ENCODE data around the gene CNOT10.
"Not testable (repeated sequence)": the region's sequence is repeated elsewhere in the genome, so short reads cannot be mapped to it uniquely, and the experiment has no call there.

CNOT10 gene

GRCh38 chr3:32758375-32758753 lies 73.4 kb downstream of the CNOT10 start:
- Mint-ChIP-seq H3K27ac (no peak overlapping the region), H3K9me3 (no peaks in the 10 kb centered on the region), H3K4me3 (no peak overlapping the region), H3K4me1 (ENCODE audit: low read depth) (peaks cover 4% of the 10 kb centered on the region), H3K36me3 (ENCODE audit: low read depth) (peaks cover 21% of the 10 kb centered on the region), H3K27me3 (no peaks in the 10 kb centered on the region)

- H3K27ac Mint-ChIP-seq: no peak overlapping the region
Observed at GRCh38 chr3:32759342-32759741, 74.4 kb downstream of the CNOT10 start.

DNA sequence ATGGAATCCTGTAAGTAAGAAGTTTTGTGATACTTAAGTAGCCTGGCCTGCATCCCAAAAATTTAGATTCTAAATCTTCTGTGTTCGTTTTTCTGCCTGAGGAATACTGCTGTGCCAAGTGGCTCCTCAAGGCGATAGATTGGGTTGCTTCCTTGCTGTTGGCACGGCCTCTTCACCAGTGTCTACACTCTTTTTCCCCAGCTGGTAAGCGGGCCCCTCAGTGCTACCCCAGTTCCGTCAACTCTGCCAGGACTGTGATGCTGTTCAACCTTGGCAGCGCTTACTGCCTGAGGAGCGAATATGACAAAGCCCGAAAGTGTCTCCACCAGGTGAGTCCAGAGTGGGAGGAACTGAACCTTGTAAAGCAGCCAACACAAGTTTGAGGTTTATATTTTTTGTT lies 79.5 kb downstream of the CNOT10 start:
- no peak overlapping the region for H3K4me3 Mint-ChIP-seq
- no peak overlapping the region for H3K27ac Mint-ChIP-seq
- H3K27me3 Mint-ChIP-seq: no peaks in the 10 kb centered on the region
- peaks cover 35% of the 10 kb centered on the region for H3K36me3 Mint-ChIP-seq (ENCODE audit: low read depth)
- no peaks in the 10 kb centered on the region for H3K4me1 Mint-ChIP-seq (ENCODE audit: low read depth)
- no peaks in the 10 kb centered on the region for H3K9me3 Mint-ChIP-seq

More at GRCh38 chr3:32759342-32759741, 74.4 kb downstream of the CNOT10 start:
- Mint-ChIP-seq H3K36me3 (ENCODE audit: low read depth) (peaks cover 19% of the 10 kb centered on the region), H3K9me3 (no peaks in the 10 kb centered on the region), H3K27me3 (no peaks in the 10 kb centered on the region), H3K4me1 (ENCODE audit: low read depth) (peaks cover 4% of the 10 kb centered on the region), H3K4me3 (no peak overlapping the region)

DNA sequence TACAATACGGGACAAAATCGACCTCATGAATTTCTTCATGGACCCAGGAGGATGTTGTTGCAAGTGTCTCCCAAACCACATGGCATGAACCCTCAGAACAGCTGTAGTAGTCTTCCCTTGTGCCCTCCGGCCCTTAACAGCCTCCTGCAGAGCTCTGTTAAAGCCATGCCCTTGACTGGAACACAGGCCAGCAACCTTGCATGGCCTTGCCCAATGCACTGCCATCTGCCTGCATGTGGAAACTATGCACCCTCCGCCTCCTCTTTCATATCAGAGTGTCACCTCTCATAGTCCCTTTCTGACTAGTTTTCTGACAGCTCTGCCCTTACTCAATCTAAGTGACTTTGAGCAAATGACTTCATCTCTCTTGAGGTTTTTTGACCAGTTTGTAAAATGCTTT lies 93.4 kb downstream of the CNOT10 start:
- no peak overlapping the region for H3K4me3 Mint-ChIP-seq
- H3K27ac Mint-ChIP-seq: no peak overlapping the region
- H3K36me3 Mint-ChIP-seq (ENCODE audit: low read depth): peaks cover 13% of the 10 kb centered on the region
- no peaks in the 10 kb centered on the region for H3K9me3 Mint-ChIP-seq
- H3K27me3 Mint-ChIP-seq: peaks cover 14% of the 10 kb centered on the region
- peaks cover 8% of the 10 kb centered on the region for H3K4me1 Mint-ChIP-seq (ENCODE audit: low read depth)

DNA sequence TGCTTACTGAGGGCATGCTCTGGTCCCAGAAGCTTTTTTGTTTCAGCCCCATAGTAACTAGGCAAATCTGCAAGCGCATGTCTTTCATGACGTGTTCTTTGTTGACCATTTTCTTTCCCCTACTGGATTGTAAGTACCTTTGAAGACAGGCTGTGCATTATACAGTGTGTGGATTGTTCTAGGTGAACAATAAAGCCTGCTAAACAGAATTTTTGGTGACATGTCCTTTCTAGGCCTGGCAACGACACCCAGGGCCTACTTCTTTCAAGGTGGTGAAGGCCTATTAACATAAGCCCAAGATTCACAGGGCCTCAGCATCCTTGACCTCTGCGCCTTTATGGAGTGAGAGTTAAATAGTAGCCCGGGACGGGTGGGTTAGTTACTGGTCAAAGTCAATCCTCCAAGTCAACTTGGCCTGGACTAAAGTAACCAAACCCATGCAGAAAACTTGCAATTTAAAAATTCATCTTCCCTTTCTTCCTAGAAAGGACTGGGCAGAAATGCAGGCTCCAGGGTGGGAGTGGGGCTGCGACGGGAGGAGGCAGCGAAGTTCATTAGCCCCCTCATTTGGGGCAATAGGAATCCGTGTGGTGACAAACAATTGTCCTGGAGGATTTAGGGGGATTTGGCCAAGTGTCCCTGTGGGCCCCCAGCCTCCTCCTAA lies 95.2 kb downstream of the CNOT10 start:
- H3K4me1 Mint-ChIP-seq (ENCODE audit: low read depth): peaks cover 8% of the 10 kb centered on the region
- peaks cover 14% of the 10 kb centered on the region for H3K27me3 Mint-ChIP-seq
- no peak overlapping the region for H3K4me3 Mint-ChIP-seq
- H3K36me3 Mint-ChIP-seq (ENCODE audit: low read depth): peaks cover 7% of the 10 kb centered on the region
- no peaks in the 10 kb centered on the region for H3K9me3 Mint-ChIP-seq
- H3K27ac Mint-ChIP-seq: no peak overlapping the region

DNA sequence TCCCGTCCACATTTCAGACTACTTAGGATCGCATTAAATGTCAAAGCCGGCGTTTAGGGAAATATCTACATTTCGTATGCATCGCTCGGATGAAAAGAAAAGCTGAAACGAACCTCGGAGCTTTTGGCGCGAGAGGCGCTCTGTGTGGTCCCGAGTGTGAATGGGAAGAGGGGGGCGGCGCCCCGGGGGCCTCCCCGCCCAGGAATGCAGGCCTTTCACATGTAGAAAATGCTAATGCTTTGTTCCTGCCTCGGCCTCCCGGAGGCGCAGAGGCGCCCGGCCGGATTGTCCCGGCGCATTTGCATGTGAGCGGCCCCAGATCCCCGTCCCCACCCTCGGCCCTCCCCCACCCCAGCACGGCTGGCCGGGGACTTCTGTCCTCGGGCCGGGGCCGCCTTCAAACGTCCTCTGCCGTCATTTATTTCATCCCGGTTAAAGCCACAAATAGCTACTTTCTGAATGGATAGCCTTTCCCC lies 95.8 kb downstream of the CNOT10 start:
- Mint-ChIP-seq H3K4me3 (peak overlapping the region; percentile 92), H3K36me3 (ENCODE audit: low read depth) (peaks cover 3% of the 10 kb centered on the region), H3K27ac (peak overlapping the region; percentile 40), H3K27me3 (peaks cover 14% of the 10 kb centered on the region), H3K9me3 (no peaks in the 10 kb centered on the region), H3K4me1 (ENCODE audit: low read depth) (peaks cover 8% of the 10 kb centered on the region)

GRCh38 chr3:32781211-32781968 lies 96.4 kb downstream of the CNOT10 start:
- Mint-ChIP-seq H3K9me3 (no peaks in the 10 kb centered on the region), H3K27me3 (peaks cover 14% of the 10 kb centered on the region), H3K4me3 (peak overlapping the region; percentile 92), H3K27ac (peak overlapping the region; percentile 40), H3K36me3 (ENCODE audit: low read depth) (no peaks in the 10 kb centered on the region), H3K4me1 (ENCODE audit: low read depth) (peaks cover 8% of the 10 kb centered on the region)

DNA sequence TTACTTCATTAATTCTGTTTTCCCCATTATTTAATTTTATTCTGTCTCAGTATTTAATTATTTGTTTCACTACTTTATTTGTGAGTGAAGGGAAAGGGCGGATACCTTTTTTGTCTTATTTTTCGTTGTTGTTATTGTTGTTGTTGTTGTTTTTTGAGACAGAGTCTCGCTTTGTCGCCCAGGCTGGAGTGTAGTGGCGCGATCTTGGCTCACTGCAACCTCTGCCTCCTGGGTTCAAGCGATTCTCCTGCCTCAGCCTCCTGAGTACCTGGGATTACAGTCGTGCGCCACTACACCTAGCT lies 96.9 kb downstream of the CNOT10 start:
- not testable (repeated sequence) for H3K27ac Mint-ChIP-seq; H3K9me3 Mint-ChIP-seq; H3K36me3 Mint-ChIP-seq (ENCODE audit: low read depth); H3K4me1 Mint-ChIP-seq (ENCODE audit: low read depth)
- peaks cover 14% of the 10 kb centered on the region for H3K27me3 Mint-ChIP-seq
- H3K4me3 Mint-ChIP-seq: peak overlapping the region; percentile 64

DNA sequence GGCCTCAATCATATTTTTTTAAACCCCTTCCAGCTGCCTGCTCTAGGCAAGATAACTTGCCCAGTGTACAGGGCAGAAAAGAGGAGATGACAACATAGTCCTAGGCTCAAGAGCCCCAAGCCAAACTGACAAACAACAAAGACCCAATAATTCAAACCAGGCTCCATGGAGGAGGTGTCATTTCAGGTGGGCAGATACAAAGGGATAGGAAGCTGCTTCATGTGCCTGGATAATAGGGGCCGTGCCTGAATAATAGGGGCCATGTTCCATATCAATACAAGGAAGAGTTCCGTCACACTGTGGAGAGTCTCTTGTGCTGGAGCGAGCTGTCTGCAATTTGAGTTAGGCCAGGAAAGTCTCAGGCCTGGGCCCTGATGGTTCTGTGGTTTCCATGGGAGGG lies 97.4 kb downstream of the CNOT10 start:
- Mint-ChIP-seq H3K27me3 (peaks cover 14% of the 10 kb centered on the region), H3K36me3 (ENCODE audit: low read depth) (no peaks in the 10 kb centered on the region), H3K27ac (no peak overlapping the region), H3K9me3 (no peaks in the 10 kb centered on the region), H3K4me3 (peak overlapping the region; percentile 64), H3K4me1 (ENCODE audit: low read depth) (peaks cover 8% of the 10 kb centered on the region)

DNA sequence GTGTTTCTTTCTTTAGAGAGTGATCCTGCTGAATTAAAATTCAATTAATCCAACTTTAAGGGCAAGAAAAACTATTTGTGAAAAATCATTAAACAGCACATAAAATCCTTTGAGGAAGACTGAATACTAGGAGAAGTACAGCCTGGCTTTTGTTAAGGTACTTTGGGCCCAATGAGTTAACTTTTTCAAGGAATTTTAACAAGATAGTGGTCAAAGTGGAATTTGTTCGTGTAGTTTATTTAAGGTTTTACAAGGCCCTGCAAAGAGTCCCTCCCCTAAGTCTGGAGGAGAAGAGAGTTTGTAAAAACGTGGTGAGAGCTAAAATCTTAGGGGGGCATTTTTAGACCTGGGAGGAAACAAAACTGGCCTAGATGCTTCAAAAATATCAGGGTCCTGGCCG lies 106.8 kb downstream of the CNOT10 start:
- Mint-ChIP-seq H3K4me1 (ENCODE audit: low read depth) (no peaks in the 10 kb centered on the region), H3K9me3 (no peaks in the 10 kb centered on the region), H3K36me3 (ENCODE audit: low read depth) (no peaks in the 10 kb centered on the region), H3K27me3 (peaks cover 4% of the 10 kb centered on the region), H3K4me3 (no peak overlapping the region), H3K27ac (no peak overlapping the region)

GRCh38 chr3:32794487-32795308 lies 109.7 kb downstream of the CNOT10 start:
- Mint-ChIP-seq H3K27me3 (peaks cover 4% of the 10 kb centered on the region), H3K27ac (no peak overlapping the region), H3K36me3 (ENCODE audit: low read depth) (no peaks in the 10 kb centered on the region), H3K9me3 (no peaks in the 10 kb centered on the region), H3K4me3 (no peak overlapping the region), H3K4me1 (ENCODE audit: low read depth) (no peaks in the 10 kb centered on the region)

DNA sequence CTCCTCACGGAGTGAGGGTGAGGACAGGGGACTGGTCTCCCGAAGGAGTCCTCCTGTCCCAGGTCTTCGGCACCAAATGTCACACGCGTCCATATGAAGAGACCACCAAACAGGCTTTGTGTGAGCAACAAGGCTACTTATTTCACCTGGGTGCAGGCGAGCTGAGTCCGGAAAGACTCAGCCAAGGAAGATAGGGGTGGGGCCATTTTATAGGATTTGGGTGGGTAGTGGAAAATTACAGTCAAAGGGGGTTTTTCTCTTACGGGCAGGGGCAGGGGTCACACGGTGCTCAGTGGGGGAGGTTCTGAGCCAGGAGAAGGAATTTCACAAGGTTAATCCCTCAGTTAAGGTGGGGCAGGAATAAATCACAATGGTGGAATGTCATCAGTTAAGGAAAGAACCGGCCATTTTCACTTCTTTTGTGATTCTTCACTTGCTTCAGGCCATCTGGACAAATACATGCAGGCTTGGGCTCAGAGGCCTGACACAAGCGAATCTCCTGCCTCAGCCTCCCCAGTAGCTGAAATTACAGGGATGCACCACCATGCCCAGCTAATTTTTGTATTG lies 111.5 kb downstream of the CNOT10 start:
- not testable (repeated sequence) for H3K9me3 Mint-ChIP-seq; H3K27ac Mint-ChIP-seq; H3K27me3 Mint-ChIP-seq; H3K36me3 Mint-ChIP-seq (ENCODE audit: low read depth); H3K4me1 Mint-ChIP-seq (ENCODE audit: low read depth); H3K4me3 Mint-ChIP-seq

- no peak overlapping the region for H3K27ac Mint-ChIP-seq
- peaks cover 4% of the 10 kb centered on the region for H3K27me3 Mint-ChIP-seq
- H3K9me3 Mint-ChIP-seq: no peaks in the 10 kb centered on the region
- H3K4me3 Mint-ChIP-seq: no peak overlapping the region
- no peaks in the 10 kb centered on the region for H3K4me1 Mint-ChIP-seq (ENCODE audit: low read depth)
- no peaks in the 10 kb centered on the region for H3K36me3 Mint-ChIP-seq (ENCODE audit: low read depth)
Observed at GRCh38 chr3:32797776-32798175, 112.8 kb downstream of the CNOT10 start.

- H3K4me3 Mint-ChIP-seq; H3K36me3 Mint-ChIP-seq (ENCODE audit: low read depth); H3K27me3 Mint-ChIP-seq: not testable (repeated sequence)
Observed at GRCh38 chr3:32801440-32801839, 116.5 kb downstream of the CNOT10 start.

GRCh38 chr3:32813180-32813579 lies 128.2 kb downstream of the CNOT10 start:
- no peaks in the 10 kb centered on the region for H3K9me3 Mint-ChIP-seq

More at GRCh38 chr3:32801440-32801839, 116.5 kb downstream of the CNOT10 start:
- H3K9me3 Mint-ChIP-seq; H3K27ac Mint-ChIP-seq; H3K4me1 Mint-ChIP-seq (ENCODE audit: low read depth): not testable (repeated sequence)

More at GRCh38 chr3:32813180-32813579, 128.2 kb downstream of the CNOT10 start:
- H3K4me1 Mint-ChIP-seq (ENCODE audit: low read depth): peaks cover 17% of the 10 kb centered on the region
- H3K27ac Mint-ChIP-seq: no peak overlapping the region
- H3K27me3 Mint-ChIP-seq: peaks cover 47% of the 10 kb centered on the region
- no peaks in the 10 kb centered on the region for H3K36me3 Mint-ChIP-seq (ENCODE audit: low read depth)
- no peak overlapping the region for H3K4me3 Mint-ChIP-seq

All from stimulated activated naive CD8-positive, alpha-beta T cell treated with anti-CD3 and anti-CD28 coated beads, Interleukin-15, Interleukin-2, amounts not matched to agents 100 ng/mL and 50 ng/mL, for 24 hours (primary cell).